PC-9 (cell line): ENCODE data around the gene PDXDC1.
"Not testable (repeated sequence)": the region's sequence is repeated elsewhere in the genome, so short reads cannot be mapped to it uniquely, and the experiment has no call there.

Source experiments
- EZH2 ChIP-seq: fragments of 200-600 bp; sonication (generic); IDR thresholded peaks from 2 replicates; pipeline ENCODE4 v1.8.0; 2017; ENCODE audit warnings: antibody characterized with exemption, low read depth
- TF ChIP-seq, protein P1 (sequence below): fragments of 200-600 bp; sonication (generic); conservative IDR thresholded peaks from 2 replicates; pipeline ENCODE4 v1.6.1; 2017; ENCODE audit warnings: mixed run types, antibody characterized with exemption, mild to moderate bottlenecking, moderate library complexity

DNA sequence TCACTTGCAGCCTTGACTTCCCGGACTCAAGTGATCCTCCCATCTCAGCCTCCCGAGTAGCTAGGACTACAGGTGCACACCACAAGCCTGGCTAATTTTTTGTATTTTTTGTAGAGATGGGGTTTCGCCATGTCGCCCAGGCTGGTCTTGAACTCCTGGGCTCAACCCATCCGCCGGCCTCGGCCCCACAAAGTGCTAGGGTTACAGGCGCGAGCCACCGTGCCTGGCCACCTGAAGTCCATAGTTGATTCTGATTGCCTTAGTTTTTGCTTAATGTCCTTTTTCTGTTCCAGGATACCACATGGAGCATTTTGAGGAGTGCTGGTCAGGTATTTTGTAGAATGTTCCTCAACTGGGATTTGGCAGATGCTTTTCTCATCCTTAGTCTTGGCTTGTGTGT is 185.7 kb downstream of the PDXDC1 start:
- TF ChIP-seq EZH2 = not testable (repeated sequence)
- TF ChIP-seq, protein P1, sequence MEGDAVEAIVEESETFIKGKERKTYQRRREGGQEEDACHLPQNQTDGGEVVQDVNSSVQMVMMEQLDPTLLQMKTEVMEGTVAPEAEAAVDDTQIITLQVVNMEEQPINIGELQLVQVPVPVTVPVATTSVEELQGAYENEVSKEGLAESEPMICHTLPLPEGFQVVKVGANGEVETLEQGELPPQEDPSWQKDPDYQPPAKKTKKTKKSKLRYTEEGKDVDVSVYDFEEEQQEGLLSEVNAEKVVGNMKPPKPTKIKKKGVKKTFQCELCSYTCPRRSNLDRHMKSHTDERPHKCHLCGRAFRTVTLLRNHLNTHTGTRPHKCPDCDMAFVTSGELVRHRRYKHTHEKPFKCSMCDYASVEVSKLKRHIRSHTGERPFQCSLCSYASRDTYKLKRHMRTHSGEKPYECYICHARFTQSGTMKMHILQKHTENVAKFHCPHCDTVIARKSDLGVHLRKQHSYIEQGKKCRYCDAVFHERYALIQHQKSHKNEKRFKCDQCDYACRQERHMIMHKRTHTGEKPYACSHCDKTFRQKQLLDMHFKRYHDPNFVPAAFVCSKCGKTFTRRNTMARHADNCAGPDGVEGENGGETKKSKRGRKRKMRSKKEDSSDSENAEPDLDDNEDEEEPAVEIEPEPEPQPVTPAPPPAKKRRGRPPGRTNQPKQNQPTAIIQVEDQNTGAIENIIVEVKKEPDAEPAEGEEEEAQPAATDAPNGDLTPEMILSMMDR = not testable (repeated sequence)
